ENCODE data around the gene MRPS26.
"Not testable (repeated sequence)": the region's sequence is repeated elsewhere in the genome, so short reads cannot be mapped to it uniquely, and the experiment has no call there.

MRPS26 gene

GRCh38 chr20:3043322-3043721, 2.5 kb upstream of the MRPS26 start, which contains the start of gene GNRH2:
GNRH2 (plus strand) TSS chr20:3043622; CDS start chr20:3044415, 793 bp downstream.
- Histone ChIP-seq H3K4me1 (ENCODE audit: control insufficient read depth, insufficient read depth, low read length) (peaks cover 21% of the 10 kb centered on the region), H3K4me3 (ENCODE audit: low read depth, low read length) (no peak within 1 kb of the TSS), H3K9ac (ENCODE audit: low read length) (no peak within 1 kb of the TSS), H3K9me3 (ENCODE audit: control insufficient read depth, insufficient read depth, low read depth, low read length) (no peaks in the 10 kb centered on the region), H3K27ac (ENCODE audit: low read depth, low read length) (no peak within 1 kb of the TSS), H3K36me3 (ENCODE audit: control insufficient read depth, insufficient read depth, low read length) (peaks cover 37% of the 10 kb centered on the region), H3K27me3 (ENCODE audit: control insufficient read depth, insufficient read depth, low read length) (no peaks in the 10 kb centered on the region)

- Histone ChIP-seq H3K9me3 (ENCODE audit: control insufficient read depth, insufficient read depth, low read depth, low read length) (no peaks in the 10 kb centered on the region), H3K9ac (ENCODE audit: low read length) (no peak overlapping the region), H3K27ac (ENCODE audit: low read depth, low read length) (no peak overlapping the region), H3K36me3 (ENCODE audit: control insufficient read depth, insufficient read depth, low read length) (peaks cover 35% of the 10 kb centered on the region), H3K27me3 (ENCODE audit: control insufficient read depth, insufficient read depth, low read length) (no peaks in the 10 kb centered on the region), H3K4me1 (ENCODE audit: control insufficient read depth, insufficient read depth, low read length) (peaks cover 21% of the 10 kb centered on the region), H3K4me3 (ENCODE audit: low read depth, low read length) (peak overlapping the region; percentile 98)
Observed at GRCh38 chr20:3044336-3044965, 1.4 kb upstream of the MRPS26 start.

DNA sequence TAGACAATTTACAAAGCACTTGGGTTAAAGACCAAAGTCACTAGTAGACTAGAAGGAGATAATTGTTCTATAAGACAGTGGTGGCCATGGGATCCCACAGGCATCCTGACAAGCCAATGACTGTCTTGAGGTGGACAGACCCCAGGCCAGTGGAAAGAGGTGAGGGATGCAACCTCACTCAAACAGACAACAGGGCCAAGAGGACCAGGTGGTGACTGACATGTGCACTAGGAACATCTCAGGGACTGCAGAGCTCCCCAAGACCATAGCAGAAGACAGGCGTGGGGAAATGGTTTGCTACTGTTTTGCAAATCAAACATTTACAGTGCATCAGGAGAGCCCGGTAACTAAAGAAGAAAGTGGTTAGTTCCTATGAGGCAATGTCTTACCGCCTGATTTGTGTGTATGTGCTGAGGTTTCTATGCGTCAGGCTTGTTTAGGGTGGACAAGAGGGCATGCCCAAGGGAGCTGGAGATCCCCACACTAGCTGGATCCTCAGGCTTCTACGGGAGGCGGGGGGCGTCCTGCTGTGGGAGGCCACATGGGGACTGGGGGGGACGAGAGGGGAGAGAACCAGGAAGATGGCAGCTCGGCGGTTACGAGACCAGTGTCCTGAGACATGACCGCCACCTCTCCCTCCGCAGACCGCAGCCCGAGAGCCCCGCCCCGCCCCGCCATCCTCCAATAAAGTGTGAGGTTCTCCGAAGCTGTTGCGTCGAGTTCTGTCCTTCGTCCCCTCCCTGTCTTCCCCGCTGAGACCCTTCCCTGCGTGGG, 623 bp upstream of the MRPS26 start:
- Histone ChIP-seq H3K9me3 (ENCODE audit: control insufficient read depth, insufficient read depth, low read depth, low read length) (no peaks in the 10 kb centered on the region), H3K27me3 (ENCODE audit: control insufficient read depth, insufficient read depth, low read length) (no peaks in the 10 kb centered on the region), H3K36me3 (ENCODE audit: control insufficient read depth, insufficient read depth, low read length) (peaks cover 34% of the 10 kb centered on the region), H3K4me3 (ENCODE audit: low read depth, low read length) (peak overlapping the region; percentile 98), H3K4me1 (ENCODE audit: control insufficient read depth, insufficient read depth, low read length) (peaks cover 21% of the 10 kb centered on the region), H3K9ac (ENCODE audit: low read length) (peak overlapping the region; percentile 94), H3K27ac (ENCODE audit: low read depth, low read length) (peak overlapping the region; percentile 81; the same call in 1 of the 2 replicates)

DNA sequence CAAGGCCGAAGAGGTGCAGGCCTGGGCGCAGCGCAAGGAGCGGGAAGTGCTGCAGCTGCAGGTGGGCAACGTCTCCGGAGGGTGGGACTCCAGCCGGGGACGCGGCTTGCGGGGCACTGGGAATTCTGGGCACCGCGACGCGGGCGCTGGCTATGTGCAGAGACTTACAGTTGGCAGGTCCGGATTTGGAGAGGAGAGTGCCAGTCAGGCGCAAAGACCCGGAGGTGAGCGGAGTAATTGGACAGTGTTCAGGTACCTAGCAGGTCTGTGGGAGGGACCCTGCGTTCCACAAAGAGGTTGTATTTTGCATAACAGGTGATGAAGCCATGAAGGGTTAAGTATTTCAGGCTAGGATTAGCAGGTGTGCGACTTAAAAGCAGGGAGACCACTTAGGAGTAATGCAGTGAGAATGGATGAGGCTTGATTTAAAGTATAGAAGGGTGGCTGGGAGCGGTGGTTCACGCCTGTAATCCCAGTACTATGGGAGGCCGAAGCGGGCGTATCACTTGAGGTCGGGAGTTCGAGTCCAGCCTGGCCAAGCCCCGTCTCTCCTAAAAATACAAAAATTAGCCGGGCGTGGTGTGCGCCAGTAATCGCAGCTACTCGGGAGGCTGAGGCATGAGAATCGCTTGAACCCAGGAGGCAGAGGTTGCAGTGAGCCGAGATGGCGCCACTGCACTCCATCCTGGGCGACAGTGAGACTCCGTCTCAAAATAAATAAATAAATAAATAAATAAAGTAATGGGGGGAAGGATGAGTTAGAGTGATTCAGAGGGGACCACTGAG, 1.0 kb downstream of the MRPS26 start:
- Histone ChIP-seq H3K9ac (ENCODE audit: low read length) (peak overlapping the region; percentile 94), H3K4me3 (ENCODE audit: low read depth, low read length) (peak overlapping the region; percentile 98), H3K36me3 (ENCODE audit: control insufficient read depth, insufficient read depth, low read length) (peaks cover 27% of the 10 kb centered on the region), H3K9me3 (ENCODE audit: control insufficient read depth, insufficient read depth, low read depth, low read length) (no peaks in the 10 kb centered on the region), H3K27me3 (ENCODE audit: control insufficient read depth, insufficient read depth, low read length) (no peaks in the 10 kb centered on the region), H3K27ac (ENCODE audit: low read depth, low read length) (0 out of 2 replicates have a peak overlapping the region, but pooled peaks have one; percentile 89), H3K4me1 (ENCODE audit: control insufficient read depth, insufficient read depth, low read length) (peaks cover 16% of the 10 kb centered on the region)

GRCh38 chr20:3047486-3048419, 1.9 kb downstream of the MRPS26 start:
- Histone ChIP-seq H3K27me3 (ENCODE audit: control insufficient read depth, insufficient read depth, low read length) (no peaks in the 10 kb centered on the region), H3K4me1 (ENCODE audit: control insufficient read depth, insufficient read depth, low read length) (peaks cover 7% of the 10 kb centered on the region), H3K36me3 (ENCODE audit: control insufficient read depth, insufficient read depth, low read length) (peaks cover 27% of the 10 kb centered on the region), H3K27ac (ENCODE audit: low read depth, low read length) (no peak overlapping the region), H3K9ac (ENCODE audit: low read length) (no peak overlapping the region), H3K4me3 (ENCODE audit: low read depth, low read length) (no peak overlapping the region), H3K9me3 (ENCODE audit: control insufficient read depth, insufficient read depth, low read depth, low read length) (no peaks in the 10 kb centered on the region)

DNA sequence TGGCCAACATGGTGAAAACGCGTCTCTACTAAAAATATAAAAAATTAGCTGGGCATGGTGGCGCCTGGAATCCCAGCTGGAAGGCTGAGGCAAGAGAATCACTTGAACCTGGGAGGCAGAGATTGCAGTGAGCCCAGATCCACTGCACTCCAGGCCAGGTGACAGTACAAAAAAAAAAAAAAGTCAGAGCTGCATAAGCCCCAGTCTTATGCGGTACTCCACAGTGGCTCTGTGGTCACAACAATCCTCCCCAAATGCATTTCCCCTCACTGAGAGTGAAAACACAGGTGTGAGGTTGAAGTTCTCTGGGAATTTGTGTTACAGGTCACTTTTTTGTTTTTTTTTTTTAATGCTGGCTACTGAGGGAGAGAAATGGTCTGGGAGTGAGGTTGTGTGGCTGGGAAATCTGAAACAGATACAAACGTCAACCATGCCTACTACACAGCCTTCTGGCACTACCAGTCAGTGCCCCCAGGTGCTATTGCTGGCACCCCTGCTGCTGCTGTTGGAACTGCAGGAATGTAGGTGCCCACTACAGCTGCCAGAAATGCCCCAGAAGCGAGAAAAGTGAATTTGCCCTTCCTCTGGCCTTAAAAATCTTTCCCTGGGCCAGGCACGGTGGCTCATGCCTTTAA, 5.7 kb downstream of the MRPS26 start:
- H3K36me3 ChIP-seq (ENCODE audit: control insufficient read depth, insufficient read depth, low read length) = peaks cover 27% of the 10 kb centered on the region
- no peaks in the 10 kb centered on the region for H3K4me1 ChIP-seq (ENCODE audit: control insufficient read depth, insufficient read depth, low read length)
- H3K4me3 ChIP-seq (ENCODE audit: low read depth, low read length) = no peak overlapping the region
- H3K27ac ChIP-seq (ENCODE audit: low read depth, low read length) = no peak overlapping the region
- H3K9me3 ChIP-seq (ENCODE audit: control insufficient read depth, insufficient read depth, low read depth, low read length) = no peaks in the 10 kb centered on the region
- H3K9ac ChIP-seq (ENCODE audit: low read length) = no peak overlapping the region
- H3K27me3 ChIP-seq (ENCODE audit: control insufficient read depth, insufficient read depth, low read length) = no peaks in the 10 kb centered on the region

- no peaks in the 10 kb centered on the region for H3K36me3 ChIP-seq (ENCODE audit: control insufficient read depth, insufficient read depth, low read length)
- H3K27ac ChIP-seq (ENCODE audit: low read depth, low read length) = no peak overlapping the region
- H3K9ac ChIP-seq (ENCODE audit: low read length) = no peak overlapping the region
- H3K27me3 ChIP-seq (ENCODE audit: control insufficient read depth, insufficient read depth, low read length) = no peaks in the 10 kb centered on the region
- H3K9me3 ChIP-seq (ENCODE audit: control insufficient read depth, insufficient read depth, low read depth, low read length) = no peaks in the 10 kb centered on the region
- no peak overlapping the region for H3K4me3 ChIP-seq (ENCODE audit: low read depth, low read length)
- H3K4me1 ChIP-seq (ENCODE audit: control insufficient read depth, insufficient read depth, low read length) = no peaks in the 10 kb centered on the region
Observed at GRCh38 chr20:3059489-3059888, 13.6 kb downstream of the MRPS26 start.

- H3K9me3 ChIP-seq (ENCODE audit: control insufficient read depth, insufficient read depth, low read depth, low read length); H3K9ac ChIP-seq (ENCODE audit: low read length); H3K27me3 ChIP-seq (ENCODE audit: control insufficient read depth, insufficient read depth, low read length); H3K27ac ChIP-seq (ENCODE audit: low read depth, low read length); H3K36me3 ChIP-seq (ENCODE audit: control insufficient read depth, insufficient read depth, low read length); H3K4me1 ChIP-seq (ENCODE audit: control insufficient read depth, insufficient read depth, low read length); H3K4me3 ChIP-seq (ENCODE audit: low read depth, low read length): not testable (repeated sequence)
Observed at GRCh38 chr20:3064119-3064518, 18.3 kb downstream of the MRPS26 start.

GRCh38 chr20:3067139-3068014, 21.5 kb downstream of the MRPS26 start:
- H3K4me3 ChIP-seq (ENCODE audit: low read depth, low read length) = no peak overlapping the region

More at GRCh38 chr20:3067139-3068014, 21.5 kb downstream of the MRPS26 start:
- H3K27me3 ChIP-seq (ENCODE audit: control insufficient read depth, insufficient read depth, low read length) = peaks cover 18% of the 10 kb centered on the region
- no peaks in the 10 kb centered on the region for H3K9me3 ChIP-seq (ENCODE audit: control insufficient read depth, insufficient read depth, low read depth, low read length)
- H3K36me3 ChIP-seq (ENCODE audit: control insufficient read depth, insufficient read depth, low read length) = no peaks in the 10 kb centered on the region
- no peak overlapping the region for H3K27ac ChIP-seq (ENCODE audit: low read depth, low read length)
- peaks cover 1% of the 10 kb centered on the region; the same call in 1 of the 2 replicates for H3K4me1 ChIP-seq (ENCODE audit: control insufficient read depth, insufficient read depth, low read length)
- no peak overlapping the region for H3K9ac ChIP-seq (ENCODE audit: low read length)

Data from HUES6 (cell line).